PC-9 (cell line): ENCODE measurements around the gene ASIP.

ENCODE experiments used
- CTCF ChIP-seq: fragments of 200-600 bp; sonication (generic); conservative IDR thresholded peaks from 2 replicates; pipeline ENCODE4 v1.6.1; 2017; ENCODE audit warnings: mixed run types, antibody characterized with exemption, mild to moderate bottlenecking, moderate library complexity
- EZH2 ChIP-seq: fragments of 200-600 bp; sonication (generic); IDR thresholded peaks from 2 replicates; pipeline ENCODE4 v1.8.0; 2017; ENCODE audit warnings: antibody characterized with exemption, low read depth

- TF ChIP-seq CTCF (no peak), EZH2 (no peak)
Observed at GRCh38 chr20:34262488-34263288, 21.5 kb downstream of the ASIP start.
